HPDE6-E6E7 (cell line): Measurements from ENCODE around the gene GRM2.
A peak's percentile ranks its signal among the peaks of the same experiment; 100 is the strongest.

Experiments used
- DNase-seq: peaks from one replicate; pipeline ENCODE4 v3.0.0; 2011; ENCODE audit warnings: missing footprints; ENCODE audit errors: extremely low spot score

GRM2 gene

DNA sequence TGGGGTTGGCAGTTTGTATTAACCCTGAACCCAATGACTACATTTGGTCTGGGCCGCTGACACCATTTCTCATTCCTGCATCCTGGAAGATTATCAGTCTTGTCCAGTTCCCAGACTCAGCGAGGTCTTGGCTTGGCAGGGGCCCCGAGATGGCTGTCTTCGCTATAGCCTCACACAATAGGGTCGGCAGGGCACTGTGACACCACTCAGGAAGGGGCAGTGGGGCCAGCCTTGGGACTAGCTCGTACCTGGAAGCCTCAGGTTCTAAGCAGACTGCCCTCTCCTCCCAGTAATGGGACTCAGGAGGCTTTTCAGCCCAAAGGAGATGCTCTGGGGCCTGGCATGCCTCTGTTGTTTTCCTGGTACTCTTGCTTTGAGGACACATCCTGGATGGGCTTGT lies 26.7 kb upstream of the GRM2 start:
- no peak for DNase-seq

DNA sequence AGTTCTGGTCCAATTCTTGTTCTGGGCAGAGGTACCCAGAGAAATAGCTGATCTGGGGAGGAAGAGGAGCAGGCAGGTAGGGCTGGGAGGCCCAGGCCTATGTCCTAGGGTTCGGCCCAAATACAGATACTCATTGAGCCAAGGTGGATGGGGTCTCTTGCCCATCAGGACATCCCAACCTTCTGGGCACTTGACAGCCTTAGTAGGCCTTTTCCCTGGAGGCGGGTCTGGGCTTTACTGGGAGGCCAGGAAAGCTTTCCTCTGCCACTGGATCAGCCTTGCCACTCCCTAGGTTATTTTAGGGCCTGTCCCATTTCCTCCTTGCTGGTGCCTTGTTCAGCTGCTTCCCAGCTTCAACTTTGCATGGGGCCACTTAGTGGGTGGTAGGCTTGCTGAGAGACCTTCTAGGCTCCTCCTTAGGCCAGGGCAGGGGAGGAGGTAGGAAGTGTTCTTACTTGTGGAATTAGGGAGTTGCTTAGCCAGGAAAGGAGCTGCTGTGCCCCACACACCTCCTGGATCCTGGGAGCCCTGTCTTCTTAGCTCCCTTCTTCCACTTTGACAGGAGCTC lies 26.1 kb upstream of the GRM2 start:
- no peak for DNase-seq

DNA sequence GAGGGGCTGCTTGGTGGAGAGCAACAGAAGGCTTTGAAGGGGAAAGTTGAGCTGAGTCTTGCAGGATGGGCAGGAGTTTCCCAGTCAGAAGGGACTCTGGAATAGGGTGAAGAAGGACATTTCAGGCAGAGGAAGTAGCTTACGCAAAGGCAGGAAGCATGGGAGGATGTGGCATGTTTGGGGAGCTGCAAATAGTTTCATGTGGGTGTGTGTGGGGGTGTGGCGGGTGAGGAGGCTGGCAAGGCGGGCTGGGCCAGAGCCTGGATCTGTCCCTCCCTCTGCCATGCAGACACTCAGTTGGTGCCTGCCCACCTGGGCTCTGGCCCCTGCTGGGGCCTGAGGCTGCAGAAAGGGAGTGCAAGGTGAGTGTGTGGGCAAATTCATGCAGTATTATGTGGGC lies 25.4 kb upstream of the GRM2 start:
- DNase-seq = no peak

DNA sequence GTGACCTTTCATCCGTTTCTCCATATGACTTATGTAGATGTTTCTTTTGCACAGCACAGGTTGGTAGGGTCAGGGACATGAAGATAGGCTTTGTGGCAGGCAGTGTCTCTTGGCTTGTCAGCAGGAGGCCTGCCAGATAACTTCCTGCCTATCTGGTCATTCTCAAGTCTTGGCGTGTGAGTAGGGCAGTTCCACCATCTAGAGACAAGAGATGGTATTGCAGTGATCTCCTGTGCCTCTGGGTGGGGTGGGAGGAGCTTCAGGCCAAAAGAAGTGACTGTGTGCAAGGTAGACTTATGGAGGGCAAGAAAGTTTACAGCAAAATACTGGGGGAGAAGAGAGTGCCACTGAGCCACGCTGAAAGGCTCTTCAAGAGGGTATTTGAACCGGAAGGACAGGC lies 24.8 kb upstream of the GRM2 start:
- DNase-seq = peak; percentile 58

DNA sequence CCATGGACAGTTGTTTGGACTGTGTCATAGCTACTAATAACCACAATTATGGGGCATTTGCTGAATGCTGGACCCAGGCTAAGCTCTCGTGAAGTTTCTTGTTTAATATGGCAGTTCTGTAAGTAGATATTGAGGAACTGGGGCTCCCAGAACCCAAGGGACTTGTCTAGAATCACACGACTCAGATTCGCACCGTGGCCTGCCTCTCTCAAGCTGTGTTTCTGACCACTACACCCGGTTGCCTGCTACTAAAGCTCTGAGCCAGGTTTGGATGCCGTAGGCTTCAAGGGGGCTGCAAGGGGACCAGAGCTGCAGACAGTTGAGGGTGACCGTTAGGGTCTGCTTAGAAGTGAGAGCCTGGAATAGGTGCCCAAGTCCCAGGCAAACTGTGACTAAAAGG lies 24.3 kb upstream of the GRM2 start:
- no peak for DNase-seq

DNA sequence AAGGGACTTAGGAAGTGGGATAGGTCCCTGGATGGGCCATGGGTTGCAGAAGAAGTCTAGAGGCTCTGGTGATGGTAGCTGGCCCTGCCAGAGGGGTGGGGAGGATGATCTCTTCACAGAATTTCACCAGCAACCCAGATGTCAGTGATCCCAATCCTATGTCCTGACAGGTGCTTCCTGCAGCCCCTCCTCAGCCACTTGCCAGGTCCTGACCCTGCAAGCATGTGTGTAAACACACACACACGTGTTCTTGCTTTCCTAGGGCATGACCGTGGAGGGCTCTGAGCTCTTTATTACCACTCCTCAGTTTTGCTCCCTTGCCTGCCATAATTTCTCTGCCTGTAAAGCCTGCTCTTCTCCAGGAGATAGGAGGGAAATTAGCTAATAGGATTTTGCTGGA lies 23.3 kb upstream of the GRM2 start:
- DNase-seq = no peak

DNA sequence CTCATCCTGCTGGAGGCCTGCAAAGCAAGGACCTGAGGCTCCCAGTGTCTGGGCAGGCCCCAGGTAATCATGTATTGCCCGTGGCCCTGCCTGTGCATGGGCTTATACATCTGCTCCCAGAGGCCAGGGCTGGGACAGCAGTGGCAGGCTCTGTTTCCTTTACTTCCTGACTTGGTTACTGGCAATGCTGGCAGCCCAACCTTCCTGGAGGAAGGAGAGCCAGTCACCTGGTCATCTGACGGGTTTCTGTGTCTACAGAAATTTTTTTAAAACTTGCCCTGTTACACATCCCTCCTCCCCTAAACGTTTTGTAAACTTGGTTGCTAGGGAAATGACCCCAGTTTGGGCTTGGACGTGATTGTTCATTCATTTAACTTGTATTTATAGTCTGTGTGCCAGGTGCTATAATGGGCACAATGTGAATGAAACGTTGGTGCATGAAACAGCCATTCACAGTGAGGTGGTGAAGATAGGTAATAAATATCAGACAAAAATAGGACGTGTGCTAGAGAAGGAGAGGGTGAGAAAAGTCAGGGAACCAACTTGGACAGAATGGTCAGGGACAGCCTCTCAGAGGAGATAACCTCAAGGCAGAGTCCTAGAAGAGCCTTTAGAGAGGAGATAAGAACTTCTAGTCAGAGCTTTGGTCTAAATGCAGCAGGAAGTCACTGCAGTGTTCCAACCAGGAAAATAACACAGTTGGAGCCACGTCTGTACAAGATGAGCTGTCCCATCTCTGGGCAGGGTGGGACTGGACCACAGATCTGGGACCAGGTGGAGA lies 21.7 kb upstream of the GRM2 start:
- DNase-seq = no peak

DNA sequence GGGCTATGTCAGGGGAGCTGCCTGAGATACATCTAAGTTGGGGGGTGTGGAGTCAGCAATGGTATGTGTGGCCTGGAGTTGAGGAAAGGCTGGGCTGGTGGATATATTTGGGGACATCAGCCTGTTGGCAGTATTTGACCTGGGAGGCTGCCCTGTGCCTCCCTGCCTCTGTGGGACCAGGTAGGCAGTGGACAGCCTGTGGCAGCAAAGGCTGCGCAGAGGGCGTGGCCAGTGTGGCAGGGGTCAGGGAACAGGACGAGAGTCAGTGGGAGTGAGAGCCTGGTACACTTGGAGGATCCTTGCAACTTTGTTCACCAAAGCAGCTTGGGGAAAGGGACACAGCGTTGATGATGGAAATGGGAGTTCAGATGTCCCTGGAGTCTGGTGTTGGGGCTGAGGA lies 20.8 kb upstream of the GRM2 start:
- DNase-seq = no peak

DNA sequence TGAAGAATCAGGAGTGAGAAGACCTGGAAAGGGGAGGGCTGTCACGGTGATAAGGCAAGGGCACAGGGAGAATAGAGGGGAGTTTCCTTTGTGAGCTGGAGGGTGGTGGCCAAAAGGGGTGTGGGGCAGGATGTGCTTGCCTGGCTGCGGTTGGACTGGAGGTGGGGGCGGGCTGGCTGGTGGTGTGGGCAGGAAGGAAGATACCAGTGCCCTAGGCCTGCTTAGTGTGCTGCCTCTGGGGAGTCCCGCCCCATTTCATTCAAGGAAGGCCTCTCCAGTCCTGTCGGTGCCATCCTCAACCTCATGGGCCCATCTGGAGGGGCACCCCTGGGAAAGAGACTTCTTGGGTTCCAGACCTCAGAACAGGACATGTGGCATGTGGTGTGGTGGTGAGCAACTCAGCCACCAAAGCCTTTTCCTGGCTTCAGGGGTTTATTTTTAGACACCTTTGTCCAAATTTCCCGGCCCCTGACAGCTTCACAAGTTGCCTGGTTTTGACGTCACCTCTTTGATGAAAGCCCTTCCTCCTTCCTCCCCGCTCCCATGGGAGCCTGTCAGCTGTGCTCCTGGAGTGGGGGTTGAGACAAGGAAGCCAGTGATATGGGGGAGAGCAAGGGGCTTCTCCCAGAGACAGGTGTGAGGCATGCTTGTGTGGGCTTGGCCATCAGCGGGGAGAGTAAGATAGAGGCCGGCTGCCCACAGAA lies 20.2 kb upstream of the GRM2 start:
- DNase-seq = no peak

DNA sequence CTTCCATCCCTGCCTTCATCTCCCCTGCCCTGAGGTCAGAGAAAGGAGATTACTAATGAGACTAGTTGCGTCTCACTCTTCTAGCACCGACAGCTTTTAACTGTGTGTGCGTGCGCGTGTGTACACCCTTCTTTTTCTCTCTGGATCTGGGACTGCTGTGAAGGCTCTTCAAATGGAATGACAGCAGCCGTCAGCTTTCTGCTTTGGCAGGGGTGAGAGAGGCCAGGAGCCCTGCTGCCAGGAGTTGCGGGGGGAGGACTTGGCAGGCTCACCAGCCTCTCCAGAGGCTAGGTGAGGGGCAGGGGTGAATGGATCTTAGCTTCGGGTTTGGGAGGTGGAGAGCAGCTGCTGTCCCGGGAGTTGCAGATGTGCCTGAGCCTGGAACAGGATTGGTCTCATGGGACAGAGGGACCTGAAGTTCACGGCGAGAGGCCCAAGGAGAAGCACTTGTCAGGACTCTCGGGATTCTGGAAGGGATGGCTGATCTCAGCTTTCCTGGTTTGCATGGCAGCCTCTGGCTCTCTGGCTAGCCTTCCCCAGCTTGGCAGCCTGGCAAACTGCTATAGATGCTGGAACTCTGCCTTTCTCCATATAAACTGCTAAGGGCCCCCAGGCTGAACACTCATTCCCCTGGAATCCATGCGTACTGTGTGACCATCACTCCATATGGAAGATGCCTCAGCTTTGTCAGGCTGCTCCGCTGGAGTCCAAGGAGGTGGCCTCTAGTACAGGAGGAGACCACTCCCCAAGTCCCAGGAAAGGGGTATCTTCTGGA lies 19.2 kb upstream of the GRM2 start:
- DNase-seq = no peak

DNA sequence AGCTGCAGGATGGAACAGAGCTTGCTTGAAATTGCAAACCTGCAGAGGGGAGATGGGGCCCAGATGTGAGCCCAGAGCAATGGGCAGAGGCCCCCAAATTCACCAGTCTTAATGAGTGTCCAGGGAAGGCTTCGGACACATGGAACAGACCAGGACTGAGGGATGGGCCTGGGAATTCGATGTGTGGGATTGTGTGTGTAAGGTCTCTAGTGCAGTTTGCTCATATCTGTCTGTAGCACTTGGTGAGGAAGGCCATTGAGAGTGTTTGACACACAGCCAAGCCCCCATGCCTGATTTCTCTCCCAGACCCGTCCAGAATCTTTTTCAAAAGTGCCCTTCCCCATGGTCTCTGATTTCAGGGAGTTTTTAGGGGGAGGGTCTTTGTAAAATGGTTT lies 18.7 kb upstream of the GRM2 start:
- no peak for DNase-seq

DNA sequence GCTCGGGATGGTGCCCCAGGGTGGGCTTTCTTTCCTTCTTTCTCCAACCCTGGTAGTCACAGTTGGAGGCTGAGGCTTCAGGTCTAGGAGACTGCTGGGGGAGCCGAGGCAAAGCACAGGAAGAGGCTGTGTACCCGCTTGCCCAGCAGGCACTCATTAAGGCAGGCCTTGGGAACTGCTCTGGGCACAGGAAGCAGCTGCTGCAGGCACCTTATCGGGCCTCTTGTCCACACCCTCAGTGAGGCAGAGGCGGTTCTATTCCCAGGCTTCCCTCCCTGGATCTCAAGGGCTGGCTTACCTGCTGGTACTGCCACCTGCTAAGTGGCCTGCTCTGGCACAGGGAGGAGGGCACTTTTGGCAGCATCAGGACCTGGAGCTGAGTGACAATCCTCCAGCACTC lies 15.8 kb upstream of the GRM2 start:
- no peak for DNase-seq

DNA sequence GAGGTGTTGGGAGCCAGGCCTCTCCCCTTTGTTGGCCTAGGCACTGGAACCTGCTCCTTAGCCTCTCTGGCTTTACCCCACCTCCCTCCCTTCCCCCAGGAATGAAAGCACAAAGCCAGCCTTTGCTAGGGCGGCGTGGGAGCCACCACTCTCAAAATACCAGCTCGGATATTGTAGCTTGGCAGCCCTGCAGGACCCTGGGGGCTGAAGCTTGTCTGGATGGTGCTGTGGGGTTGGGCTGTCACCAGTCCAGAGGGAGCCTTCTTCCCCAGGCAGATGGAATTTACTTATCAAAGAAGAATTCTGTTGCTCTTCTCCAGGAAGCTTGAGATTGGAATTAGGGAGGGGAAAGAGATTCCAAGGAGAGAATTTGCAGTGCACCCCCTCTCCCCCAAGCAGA lies 14.9 kb upstream of the GRM2 start:
- DNase-seq = no peak

DNA sequence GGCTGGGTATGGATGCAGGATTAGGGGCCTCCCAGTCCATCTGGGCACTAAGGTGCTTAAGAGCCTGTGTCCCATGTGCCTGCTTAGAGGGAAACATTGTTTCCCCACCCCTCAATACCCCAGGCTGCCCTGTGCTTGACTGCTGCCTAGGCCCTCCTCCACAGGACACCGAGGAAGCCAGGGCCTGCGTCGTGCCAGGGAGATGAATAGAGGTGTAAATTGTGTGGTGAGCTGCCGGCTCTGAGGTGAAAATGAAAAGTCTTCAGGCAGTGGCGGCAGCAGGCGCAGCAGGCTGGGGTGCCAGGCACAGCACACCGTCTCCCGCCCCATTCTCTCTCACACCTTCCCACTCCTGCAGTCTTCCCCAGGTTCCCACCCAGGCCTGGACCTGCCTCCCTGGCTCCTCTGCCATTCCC lies 13.9 kb upstream of the GRM2 start:
- DNase-seq = no peak

DNA sequence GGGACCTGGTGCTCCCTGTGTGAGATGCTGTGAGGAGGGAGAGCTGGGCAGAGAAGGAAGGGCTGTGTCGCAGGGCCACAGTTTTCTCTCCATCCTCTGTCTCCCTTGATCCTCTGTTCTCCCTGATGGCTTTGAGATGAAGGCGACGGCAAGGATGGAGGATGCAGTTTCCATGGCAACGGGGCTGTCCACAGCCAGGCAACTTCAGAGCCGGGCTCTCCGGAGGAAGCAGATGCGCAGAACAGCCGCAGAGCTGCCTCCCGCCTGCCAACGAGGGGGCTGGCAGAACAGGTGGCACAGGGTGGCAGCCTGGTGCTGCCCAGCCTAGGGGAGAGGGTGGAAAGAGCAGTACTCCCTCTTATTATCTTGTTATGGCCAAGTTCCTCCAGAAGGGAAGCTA lies 9.9 kb upstream of the GRM2 start:
- no peak for DNase-seq

DNA sequence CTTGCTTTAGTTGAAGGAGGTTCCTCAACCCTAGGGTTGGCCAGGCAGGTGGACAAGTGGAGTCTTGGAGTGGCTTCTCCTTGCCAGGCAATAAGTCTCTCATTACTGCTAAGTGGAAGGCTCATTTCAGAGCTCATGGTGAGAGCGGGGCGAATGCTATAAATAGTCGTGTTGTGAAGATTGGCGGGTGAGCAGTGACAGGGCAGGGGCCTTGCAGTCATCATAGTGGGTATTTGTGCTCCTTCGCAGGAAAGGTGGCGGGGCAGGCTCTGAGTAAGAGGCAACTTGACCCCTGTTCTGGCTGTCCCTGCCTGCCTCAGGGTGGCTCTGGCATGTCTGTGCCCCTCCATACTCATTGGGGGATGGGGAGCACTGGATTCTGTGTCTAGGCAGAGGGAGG lies 8.7 kb upstream of the GRM2 start:
- DNase-seq = no peak

DNA sequence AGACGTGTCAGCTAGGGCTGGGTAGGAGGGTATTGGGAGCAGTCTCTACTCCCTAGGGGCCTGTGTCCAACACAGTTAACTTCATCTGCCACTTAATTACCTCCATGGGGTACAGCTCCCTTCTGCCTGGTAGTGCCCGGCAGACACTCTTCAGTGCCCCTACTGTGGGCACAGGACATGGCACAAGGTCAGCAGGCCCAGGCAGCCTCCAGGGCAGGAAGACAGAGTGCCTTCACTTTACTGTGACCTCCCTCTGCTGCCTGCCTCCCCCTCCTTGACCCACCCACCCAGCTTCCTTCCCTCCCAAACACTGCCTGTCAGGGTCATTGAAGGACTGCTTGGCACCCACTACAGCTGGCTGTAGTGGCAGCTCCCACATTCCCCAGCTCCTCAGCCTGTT lies 6.5 kb upstream of the GRM2 start:
- DNase-seq = no peak

DNA sequence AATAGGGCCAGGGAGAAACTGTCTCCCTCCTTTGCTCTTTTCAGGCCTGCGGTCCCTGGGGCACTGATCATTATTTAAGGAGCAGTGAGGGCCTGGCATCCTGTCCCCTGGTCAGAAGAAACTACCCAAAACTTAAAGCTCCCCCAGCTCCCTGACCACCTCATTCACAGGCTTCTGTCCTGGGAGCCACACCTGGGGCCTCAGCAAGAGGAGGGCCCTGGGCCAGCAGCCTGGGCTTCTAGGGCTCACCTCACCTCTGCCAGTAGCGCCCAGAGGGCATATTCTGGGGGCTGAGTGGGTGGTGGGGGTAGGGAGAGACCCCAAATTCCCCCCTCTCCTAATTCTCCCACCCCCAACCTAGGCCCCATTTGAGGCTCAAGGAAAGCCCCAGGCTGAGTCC lies 4.7 kb upstream of the GRM2 start:
- no peak for DNase-seq

DNA sequence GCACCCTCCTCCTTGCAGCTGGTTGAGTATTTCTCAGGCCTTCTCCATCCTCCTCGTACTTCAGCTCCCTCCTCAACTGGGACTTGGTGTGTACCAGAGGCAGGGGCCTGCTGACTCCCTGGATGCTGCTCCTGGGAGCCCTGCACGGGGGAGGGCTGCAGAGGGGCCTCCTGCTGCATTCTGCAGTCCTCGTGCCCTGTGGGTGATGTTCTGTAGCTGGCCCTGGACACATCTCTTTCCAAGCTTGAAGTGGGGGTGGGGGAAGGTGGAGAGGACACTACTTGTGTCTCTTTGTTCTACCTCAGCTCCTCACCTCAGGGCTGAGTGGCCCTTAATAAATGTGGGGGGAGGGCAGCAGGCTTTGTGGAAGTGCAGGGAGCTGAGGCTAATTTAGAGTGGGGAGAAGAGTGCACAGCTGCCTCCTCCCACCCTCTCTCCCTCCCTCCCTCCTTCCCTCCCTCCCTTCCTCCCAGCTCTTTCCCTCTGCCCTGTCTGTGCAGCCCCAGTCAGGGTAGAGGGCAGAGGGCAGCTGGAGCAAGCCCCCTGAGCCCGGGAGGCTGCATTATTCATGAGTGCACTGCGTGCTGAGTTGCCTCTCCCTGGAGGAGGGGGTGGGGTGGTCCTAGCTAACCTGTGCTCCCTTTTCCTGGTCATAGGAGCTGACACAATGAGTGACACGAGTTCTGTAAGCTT lies 3.7 kb upstream of the GRM2 start:
- no peak for DNase-seq

DNA sequence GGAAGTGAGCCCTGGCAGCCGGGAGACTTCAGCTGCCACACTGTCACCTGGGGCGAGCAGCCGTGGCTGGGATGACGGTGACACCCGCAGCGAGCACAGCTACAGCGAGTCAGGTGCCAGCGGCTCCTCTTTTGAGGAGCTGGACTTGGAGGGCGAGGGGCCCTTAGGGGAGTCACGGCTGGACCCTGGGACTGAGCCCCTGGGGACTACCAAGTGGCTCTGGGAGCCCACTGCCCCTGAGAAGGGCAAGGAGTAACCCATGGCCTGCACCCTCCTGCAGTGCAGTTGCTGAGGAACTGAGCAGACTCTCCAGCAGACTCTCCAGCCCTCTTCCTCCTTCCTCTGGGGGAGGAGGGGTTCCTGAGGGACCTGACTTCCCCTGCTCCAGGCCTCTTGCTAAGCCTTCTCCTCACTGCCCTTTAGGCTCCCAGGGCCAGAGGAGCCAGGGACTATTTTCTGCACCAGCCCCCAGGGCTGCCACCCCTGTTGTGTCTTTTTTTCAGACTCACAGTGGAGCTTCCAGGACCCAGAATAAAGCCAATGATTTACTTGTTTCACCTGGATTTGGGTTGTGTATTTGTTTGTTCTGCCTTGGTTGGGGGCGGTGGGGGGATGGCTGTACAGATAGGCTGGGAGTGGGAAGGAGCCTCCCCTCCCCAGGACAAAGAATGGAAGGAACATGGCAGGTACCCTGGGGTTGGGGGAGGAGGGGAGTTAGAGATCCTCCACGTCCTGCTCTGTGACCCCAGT lies 2.9 kb upstream of the GRM2 start:
- DNase-seq = no peak

DNA sequence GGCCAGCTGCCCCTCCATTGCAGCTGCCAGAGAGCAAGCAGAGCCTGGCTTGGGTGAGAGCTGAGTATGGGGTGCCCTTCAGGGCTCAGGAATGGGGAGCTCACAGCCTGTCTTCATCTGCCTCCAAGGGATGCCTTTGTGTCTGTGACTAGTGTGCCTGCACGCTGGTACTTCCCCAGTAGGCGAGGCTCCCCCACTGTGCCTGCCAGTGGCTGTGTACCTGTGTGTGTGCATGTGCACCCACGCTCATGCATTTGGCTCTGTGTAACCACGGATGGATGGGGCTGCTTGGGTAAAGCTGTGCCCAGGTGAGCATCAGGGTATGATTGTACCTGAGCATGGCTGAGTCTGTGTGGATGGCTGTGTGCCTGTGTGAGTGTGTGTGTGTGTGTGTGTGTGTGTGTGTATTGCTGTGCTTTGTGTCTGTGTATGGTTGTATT lies 2.3 kb upstream of the GRM2 start:
- no peak for DNase-seq
